HG03159 (cell line): ENCODE data around the gene SAMD14.

Source experiments
- ATAC-seq: cut with Tn5 transposase; IDR thresholded peaks from one replicate; pipeline ENCODE4 v1.9.1; 2021; ENCODE audit warnings: mild to moderate bottlenecking, moderate library complexity; ENCODE audit not compliant: unreplicated experiment

The SAMD14 gene

DNA sequence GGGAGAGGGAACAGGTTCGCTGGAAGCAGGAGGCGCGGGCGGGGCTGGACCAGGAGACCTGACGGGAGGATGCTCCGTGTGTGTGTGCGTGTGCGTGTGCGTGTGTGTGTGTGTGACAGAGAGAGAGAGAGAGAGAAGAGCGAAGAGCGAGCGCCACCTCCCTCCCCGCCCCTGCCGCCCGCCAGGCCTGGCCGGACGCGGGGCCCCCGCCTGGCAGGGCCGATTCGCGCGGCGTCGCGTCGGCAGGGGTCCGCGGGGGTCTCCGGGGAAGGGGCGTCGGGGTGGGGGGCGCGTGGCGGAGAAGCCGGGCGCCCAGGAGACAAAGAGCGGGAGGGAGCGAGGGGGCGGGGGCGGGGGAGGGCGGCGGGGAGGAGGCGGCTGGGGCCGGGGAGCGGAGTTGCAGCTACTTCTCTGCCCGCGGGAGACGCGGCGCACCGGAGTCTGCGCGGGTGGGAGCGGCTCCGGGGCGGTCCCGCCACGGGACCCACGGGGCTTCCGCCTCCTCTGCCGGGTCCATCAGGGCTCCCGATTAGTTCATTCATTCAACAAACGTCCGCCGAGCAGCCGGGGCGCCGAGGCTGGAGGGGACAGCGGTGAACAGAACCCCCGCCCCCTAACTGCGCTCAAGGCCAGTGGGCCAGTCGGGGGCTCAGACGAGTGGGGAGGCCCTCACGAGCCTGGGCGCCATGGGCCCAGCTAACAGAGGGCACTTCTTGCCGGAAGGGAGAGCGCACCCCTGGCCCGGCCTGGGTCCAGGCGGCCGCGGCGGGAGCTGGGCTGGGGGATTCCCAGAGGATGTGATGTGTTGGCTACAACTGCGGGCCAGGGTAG, at the start of gene SAMD14:
Gene SAMD14, minus strand, starts transcription at position 433 of the 831 bp plus-strand sequence. CDS start 5,201 bp downstream, outside the sequence.
- no peak for ATAC-seq

- no peak for ATAC-seq
Measured at GRCh38 chr17:50177983-50178834, 48.2 kb upstream of the SAMD14 start.

DNA sequence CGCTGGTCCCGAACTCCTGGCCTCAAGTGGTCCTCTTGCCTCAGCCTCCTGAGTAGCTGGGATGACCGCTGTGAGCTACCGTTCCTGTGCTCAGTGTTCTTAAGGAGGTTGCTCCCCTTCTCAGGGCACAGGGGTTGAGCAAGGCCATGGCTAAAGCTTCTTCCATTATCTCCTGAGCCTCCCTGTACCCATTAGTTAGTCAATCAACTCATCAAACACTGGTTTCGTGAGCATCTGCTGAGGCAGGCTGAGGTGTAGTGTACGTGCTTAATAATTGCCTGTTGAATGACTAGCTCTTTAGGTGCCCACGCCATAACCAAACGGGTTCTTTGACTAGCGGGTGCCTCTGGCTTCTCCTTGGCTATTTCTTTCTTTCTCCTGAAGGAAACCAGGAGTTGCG, 47.5 kb upstream of the SAMD14 start:
- no peak for ATAC-seq

- no peak for ATAC-seq
Measured at GRCh38 chr17:50176559-50177357, 46.8 kb upstream of the SAMD14 start.

DNA sequence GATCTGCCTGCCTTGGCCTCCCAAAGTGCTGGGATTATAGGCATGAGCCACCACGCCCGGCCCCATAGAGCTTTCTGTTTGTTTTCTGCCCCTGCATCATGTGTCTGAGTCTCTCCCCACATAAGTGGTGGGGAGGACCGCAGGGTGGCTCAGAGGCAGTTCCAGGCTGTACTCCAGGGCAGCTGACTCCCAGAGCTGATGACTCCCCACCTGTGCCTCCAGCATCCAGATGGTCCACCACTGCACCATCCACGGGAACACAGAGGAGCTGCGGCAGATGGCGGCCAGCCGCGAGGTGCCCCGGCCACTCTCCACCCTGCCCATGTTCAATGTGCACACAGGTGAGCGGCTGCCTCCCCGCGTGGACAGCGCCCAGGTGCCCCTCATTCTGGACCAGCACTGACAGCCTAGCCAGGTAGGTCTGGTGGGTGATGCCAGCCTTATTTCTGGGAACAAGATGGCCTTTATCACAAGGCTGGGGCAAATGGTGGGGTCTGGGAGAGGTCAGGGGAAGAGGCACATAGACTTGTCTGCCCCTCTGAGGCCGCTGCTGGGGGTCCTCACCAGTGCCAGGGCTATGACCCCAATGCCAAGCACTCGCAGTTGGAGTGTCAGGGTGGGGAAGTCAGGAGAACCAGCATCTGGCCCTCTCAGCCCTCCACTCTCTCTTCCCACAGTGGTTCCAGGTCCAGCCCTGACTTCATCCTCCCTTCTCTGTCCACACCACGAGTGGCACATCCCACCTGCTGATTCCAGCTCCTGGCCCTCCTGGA, 45.3 kb upstream of the SAMD14 start:
- no peak for ATAC-seq

GRCh38 chr17:50174444-50174843, 44.5 kb upstream of the SAMD14 start:
- no peak for ATAC-seq

- ATAC-seq: no peak
Measured at GRCh38 chr17:50173335-50173941, 43.5 kb upstream of the SAMD14 start.

- no peak for ATAC-seq
Measured at GRCh38 chr17:50172936-50173334, 43.0 kb upstream of the SAMD14 start.

DNA sequence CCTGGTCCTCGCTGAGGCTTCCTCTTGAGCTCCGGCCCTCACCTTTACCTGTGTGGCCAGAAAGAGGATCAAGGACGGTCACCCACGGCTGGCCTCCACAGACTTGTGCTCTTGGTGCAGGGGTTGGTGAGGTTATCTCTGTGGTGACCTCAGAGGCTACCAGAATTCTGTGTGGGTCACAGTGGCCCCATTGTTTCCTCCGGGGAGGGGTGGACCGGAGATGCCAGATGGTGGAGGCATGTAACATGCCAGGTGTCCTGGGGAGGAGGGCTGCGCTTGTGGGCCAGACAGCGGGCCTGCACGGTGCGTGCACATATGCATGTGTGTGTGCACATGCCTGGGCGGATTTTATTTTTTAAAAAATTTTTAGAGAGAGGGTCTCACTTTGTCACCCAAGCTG, 42.2 kb upstream of the SAMD14 start:
- no peak for ATAC-seq

GRCh38 chr17:50171371-50172071, 41.6 kb upstream of the SAMD14 start:
- no peak for ATAC-seq

GRCh38 chr17:50170662-50171370, 40.9 kb upstream of the SAMD14 start:
- no peak for ATAC-seq

GRCh38 chr17:50169881-50170459, 40.0 kb upstream of the SAMD14 start:
- ATAC-seq: no peak

DNA sequence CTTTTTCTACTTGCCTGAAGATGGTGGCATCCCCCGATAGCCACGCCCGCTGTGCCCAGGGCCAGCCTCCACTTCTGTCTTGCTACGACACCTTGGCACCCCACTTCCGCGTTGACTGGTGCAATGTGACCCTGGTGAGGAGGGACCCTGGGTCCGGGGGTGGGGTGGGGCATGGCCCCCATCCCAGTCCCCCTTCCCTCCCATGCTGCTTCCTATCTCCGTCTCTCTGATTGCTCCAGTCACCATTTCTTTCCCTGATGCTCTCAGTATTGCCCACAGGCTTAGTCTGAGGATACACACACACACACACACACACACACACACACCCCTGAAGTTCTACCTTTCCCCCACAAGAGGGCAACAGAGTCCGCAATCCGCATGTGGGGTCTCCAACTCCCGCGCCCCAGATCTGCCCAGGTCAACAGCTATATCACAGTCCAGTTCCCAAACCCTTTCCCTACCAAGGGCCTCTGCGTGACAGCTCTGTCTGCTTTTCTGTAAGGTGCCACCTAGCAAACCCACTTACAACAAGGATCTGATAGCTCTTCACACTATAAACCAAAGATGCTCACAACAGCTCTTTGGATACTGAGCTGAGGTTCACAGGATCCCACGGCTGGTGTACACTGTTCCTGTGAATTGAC, 39.3 kb upstream of the SAMD14 start:
- no peak for ATAC-seq

DNA sequence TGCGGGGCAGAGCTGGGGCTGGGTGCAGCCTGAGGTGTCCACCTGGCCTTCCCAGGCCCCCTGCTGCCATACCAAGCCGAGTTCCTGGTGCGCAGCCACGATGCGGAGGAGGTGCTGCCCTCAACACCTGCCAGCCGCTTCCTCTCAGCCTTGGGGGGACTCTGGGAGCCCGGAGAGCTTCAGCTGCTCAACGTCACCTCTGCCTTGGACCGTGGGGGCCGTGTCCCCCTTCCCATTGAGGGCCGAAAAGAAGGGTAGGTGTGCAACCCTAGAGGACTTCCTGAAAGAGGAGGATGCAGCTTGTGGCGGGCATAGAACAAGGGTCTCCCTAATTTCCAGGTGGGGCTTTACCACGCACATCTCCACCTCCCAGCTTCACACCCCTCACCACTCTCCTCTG, 38.4 kb upstream of the SAMD14 start:
- ATAC-seq: no peak

GRCh38 chr17:50167371-50167770, 37.4 kb upstream of the SAMD14 start:
- ATAC-seq: no peak

DNA sequence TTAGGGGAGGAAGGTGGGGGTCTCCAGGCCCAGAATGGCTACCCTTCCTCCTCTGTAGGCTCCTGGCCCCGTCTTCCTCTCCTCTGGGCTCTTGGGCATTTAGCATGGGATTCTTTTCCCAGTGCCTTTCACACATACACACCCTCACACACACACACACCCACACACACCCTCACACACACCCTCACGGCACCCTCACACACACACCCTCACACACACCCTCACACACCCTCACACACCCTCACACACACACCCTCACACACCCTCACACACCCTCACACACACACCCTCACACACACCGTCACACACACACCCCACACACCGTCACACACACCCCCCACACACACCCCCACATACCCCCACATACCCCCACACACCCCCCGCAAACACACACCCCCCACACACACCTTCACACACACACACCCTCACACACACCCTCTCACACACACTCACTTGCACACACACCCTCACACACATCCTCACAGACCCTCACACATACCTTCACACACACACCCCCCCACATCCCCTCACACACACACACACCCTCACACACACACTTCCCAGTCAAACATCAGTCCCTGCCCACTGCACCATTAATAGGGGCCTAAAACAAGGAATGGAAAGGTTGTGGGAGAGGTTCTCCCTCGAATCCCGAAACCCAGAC, 36.7 kb upstream of the SAMD14 start:
- ATAC-seq: no peak

GRCh38 chr17:50165867-50166517, 36.0 kb upstream of the SAMD14 start, which contains the start of gene SGCA:
Gene SGCA, plus strand, starts transcription at chr17:50166005. Its CDS starts 36 bp downstream, at chr17:50166041.
- no peak for ATAC-seq
